Measurements from ENCODE around the gene PPARD. TPM values are rescaled to one million over a fixed set of nuclear protein-coding genes. Genes with fewer than 3 reads are reported as not detected.

Gene PPARD
- polyA plus RNA-seq, 1 experiment: 40.9 TPM

DNA sequence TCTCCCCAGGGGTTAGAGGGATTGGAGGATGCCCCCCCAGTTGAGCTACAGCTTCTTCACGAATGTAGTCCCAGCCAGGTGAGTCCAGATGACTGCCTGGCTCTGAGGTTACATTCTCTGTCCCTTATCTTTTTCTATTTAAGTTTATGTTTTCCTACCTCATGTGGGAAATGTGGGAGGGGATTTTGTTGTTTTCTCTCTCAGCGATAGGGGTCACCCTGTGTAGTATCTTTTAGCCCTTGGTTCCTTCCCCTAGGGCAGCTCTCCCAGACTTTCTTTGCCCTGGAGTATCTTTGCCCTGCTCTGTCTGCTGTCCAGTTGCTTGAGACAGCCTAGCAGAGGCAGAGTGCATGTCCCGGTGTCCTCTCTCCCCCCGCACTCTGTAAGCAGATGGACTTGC lies 115.5 kb downstream of the PPARD start:
- no peak for DNase-seq (ENCODE audit: low read depth)
- ChIA-PET POLR2A (no interaction called here), CTCF (interaction anchor here (1.2 to 2.4 kb wide), 2 partner anchors 9 to 11 kb away, joined by 3 to 22 read pairs; partner anchors contain the start of gene RPL10A)
- H3K36me3 ChIP-seq (ENCODE audit: control insufficient read depth, insufficient read depth, low read length): peaks cover 21% of the 10 kb centered on the region
- TF ChIP-seq, protein P1, sequence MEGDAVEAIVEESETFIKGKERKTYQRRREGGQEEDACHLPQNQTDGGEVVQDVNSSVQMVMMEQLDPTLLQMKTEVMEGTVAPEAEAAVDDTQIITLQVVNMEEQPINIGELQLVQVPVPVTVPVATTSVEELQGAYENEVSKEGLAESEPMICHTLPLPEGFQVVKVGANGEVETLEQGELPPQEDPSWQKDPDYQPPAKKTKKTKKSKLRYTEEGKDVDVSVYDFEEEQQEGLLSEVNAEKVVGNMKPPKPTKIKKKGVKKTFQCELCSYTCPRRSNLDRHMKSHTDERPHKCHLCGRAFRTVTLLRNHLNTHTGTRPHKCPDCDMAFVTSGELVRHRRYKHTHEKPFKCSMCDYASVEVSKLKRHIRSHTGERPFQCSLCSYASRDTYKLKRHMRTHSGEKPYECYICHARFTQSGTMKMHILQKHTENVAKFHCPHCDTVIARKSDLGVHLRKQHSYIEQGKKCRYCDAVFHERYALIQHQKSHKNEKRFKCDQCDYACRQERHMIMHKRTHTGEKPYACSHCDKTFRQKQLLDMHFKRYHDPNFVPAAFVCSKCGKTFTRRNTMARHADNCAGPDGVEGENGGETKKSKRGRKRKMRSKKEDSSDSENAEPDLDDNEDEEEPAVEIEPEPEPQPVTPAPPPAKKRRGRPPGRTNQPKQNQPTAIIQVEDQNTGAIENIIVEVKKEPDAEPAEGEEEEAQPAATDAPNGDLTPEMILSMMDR (IDR thresholded peaks at IDR 0.05; ENCODE audit: insufficient read depth, low read depth, low read length): no peak
- H3K4me3 ChIP-seq (ENCODE audit: low read depth, low read length): no peak overlapping the region
- H3K27me3 ChIP-seq (ENCODE audit: control insufficient read depth, insufficient read depth, low read length): no peaks in the 10 kb centered on the region

DNA sequence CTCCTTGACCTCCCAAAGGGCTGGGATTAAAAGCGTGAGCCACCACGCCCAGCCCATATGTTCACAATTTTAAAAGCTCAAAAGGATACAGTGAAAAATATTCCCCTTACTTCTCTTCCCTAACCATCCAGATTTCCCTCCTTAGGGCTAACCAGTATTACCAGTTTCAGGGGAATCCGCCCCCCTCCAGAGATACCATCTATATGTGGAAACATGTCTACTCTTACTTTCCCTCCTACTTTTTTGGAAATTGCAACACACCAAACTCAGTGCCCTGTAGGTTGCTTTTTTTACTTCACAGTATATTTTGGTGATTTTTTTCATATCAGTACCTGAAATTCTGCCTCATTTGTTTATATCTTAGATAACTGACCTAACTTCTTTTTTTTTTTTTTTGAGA lies 118.9 kb downstream of the PPARD start:
- CTCF ChIA-PET: no interaction called here
- POLR2A ChIA-PET: no interaction called here

DNA sequence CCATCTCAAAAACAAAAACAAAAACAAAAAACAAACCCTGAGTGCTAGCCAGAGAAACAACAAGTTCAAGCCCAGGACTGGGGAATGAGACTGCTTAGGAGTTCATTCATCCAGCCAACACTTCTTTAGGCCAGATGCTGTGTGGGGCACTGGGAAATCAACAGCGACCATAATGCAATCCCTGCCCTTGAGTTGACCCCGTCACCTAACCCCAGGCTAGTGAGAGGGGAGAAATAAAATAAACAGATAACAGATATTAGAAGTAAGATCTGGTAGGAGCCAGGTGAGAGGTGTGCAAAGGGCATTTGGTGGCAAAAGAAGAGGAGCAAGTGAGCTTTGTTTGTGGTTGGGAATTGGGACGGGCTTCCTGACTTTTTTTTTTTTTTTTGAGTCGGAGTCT lies 120.9 kb downstream of the PPARD start:
- TF ChIP-seq, protein P1 (IDR thresholded peaks at IDR 0.05; ENCODE audit: insufficient read depth, low read depth, low read length): no peak
- POLR2A ChIA-PET: interaction anchor here (0.6 kb wide), 1 partner anchor 351 kb away, joined by 12 read pairs; no protein-coding TSS in a partner anchor
- CTCF ChIA-PET: interaction anchor here (1.0 to 2.0 kb wide), 3 partner anchors 9 to 122 kb away, joined by 3 to 7 read pairs (median 4); no protein-coding TSS in a partner anchor
- H3K27me3 ChIP-seq (ENCODE audit: control insufficient read depth, insufficient read depth, low read length): no peaks in the 10 kb centered on the region
- H3K36me3 ChIP-seq (ENCODE audit: control insufficient read depth, insufficient read depth, low read length): peaks cover 12% of the 10 kb centered on the region
- DNase-seq (ENCODE audit: low read depth): no peak
- H3K4me3 ChIP-seq (ENCODE audit: low read depth, low read length): no peak overlapping the region

More for the DNA sequence above, 118.9 kb downstream of the PPARD start:
- Histone ChIP-seq H3K4me3 (ENCODE audit: low read depth, low read length) (no peak overlapping the region), H3K27me3 (ENCODE audit: control insufficient read depth, insufficient read depth, low read length) (no peaks in the 10 kb centered on the region), H3K36me3 (ENCODE audit: control insufficient read depth, insufficient read depth, low read length) (peaks cover 18% of the 10 kb centered on the region)
- DNase-seq (ENCODE audit: low read depth): no peak
- TF ChIP-seq, protein P1 (IDR thresholded peaks at IDR 0.05; ENCODE audit: insufficient read depth, low read depth, low read length): no peak

DNA sequence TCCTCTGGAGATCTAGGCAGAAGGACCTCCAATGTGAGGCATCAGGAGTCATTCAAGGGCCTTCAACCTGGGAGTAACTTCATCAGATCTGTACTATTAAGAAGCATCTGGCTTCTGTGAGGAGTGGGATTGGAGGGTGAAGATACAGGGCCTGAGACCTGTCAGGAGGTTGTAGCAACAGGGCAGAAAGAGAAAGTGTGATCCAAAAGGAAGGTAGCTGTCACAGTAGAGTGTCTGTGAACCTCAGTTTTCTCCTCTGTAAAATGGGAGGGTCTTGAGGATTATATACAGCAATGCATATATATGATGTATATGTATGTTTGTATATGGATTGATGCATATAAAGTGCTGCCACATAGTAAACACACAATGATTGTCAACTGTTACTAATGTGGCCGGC lies 123.3 kb downstream of the PPARD start:
- Histone ChIP-seq H3K4me3 (ENCODE audit: low read depth, low read length) (no peak overlapping the region), H3K36me3 (ENCODE audit: control insufficient read depth, insufficient read depth, low read length) (peaks cover 14% of the 10 kb centered on the region), H3K27me3 (ENCODE audit: control insufficient read depth, insufficient read depth, low read length) (no peaks in the 10 kb centered on the region)
- CTCF ChIA-PET: interaction anchor here (1.0 to 1.6 kb wide), 6 partner anchors 9 to 138 kb away, joined by 3 to 7 read pairs (median 4); partner anchors contain the start of genes FANCE and PPARD
- POLR2A ChIA-PET: no interaction called here
- TF ChIP-seq, protein P1 (IDR thresholded peaks at IDR 0.05; ENCODE audit: insufficient read depth, low read depth, low read length): no peak
- no peak for DNase-seq (ENCODE audit: low read depth)

DNA sequence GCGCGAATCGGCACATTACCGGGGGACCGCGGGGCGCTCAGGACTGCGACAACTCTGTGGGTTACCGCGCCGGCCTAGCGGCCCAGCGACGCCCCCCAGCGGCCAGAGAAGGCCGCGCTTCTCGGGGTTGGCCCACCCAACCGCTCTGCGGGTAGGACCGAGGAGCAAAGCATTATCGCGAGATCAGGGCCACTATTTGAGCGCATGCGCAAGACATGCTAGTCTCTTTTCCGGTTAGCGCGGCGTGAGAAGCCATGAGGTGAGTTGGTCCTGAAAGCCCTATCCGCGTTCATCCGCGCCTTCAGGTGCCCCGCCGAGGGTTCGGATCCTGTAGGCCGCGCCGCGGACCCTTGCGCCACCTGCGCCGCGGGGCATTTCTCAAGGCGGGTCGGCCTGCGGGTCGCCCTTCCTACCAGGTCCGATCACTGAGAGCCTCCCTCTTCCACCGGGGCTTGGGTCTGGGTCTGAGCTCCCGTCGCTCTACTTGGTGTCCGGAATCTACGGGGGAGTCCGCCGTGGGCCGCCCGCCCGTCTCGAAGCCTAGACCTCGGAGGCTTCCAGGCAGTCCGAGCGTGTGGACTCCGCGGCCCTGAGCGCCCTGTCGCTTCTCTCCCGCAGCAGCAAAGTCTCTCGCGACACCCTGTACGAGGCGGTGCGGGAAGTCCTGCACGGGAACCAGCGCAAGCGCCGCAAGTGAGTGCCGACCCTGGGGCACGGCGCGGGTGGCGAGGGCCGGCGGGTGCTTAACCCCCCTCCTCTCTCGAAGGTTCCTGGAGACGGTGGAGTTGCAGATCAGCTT lies 126.0 kb downstream of the PPARD start, which contains the start of gene RPL10A:
Gene RPL10A (plus strand): TSS at position 221 of the 799 bp plus-strand sequence. CDS start 34 bp downstream, at position 255.
- peak within 1 kb of the TSS; percentile 80 for H3K4me3 ChIP-seq (ENCODE audit: low read depth, low read length)
- TF ChIP-seq, protein P1 (IDR thresholded peaks at IDR 0.05; ENCODE audit: insufficient read depth, low read depth, low read length): peak; percentile 100
- DNase-seq (ENCODE audit: low read depth): peak; percentile 79
- POLR2A ChIA-PET: no interaction called here
- H3K27me3 ChIP-seq (ENCODE audit: control insufficient read depth, insufficient read depth, low read length): no peaks in the 10 kb centered on the region
- CTCF ChIA-PET: interaction anchor here (0.7 to 3.3 kb wide), 23 partner anchors 10 to 271 kb away, joined by 3 to 22 read pairs (median 4); partner anchors contain the start of genes DEF6, FANCE and PPARD
- H3K36me3 ChIP-seq (ENCODE audit: control insufficient read depth, insufficient read depth, low read length): peaks cover 16% of the 10 kb centered on the region

Data from BJ (cell line).